ENCODE results near the gene ROR1. TPM values are rescaled to one million over a fixed set of nuclear protein-coding genes. Genes with fewer than 3 reads are reported as not detected.

ROR1 gene
- total RNA-seq, 1 experiment from 2014 or later: 56.3 TPM

GRCh38 chr1:63731117-63732043, 42.4 kb upstream of the ROR1 start (continued):
- peak; percentile 92 for TF ChIP-seq GTF2I (CRISPR knock-in tag; conservative IDR thresholded peaks at IDR 0.05)
- TF ChIP-seq, protein P1, sequence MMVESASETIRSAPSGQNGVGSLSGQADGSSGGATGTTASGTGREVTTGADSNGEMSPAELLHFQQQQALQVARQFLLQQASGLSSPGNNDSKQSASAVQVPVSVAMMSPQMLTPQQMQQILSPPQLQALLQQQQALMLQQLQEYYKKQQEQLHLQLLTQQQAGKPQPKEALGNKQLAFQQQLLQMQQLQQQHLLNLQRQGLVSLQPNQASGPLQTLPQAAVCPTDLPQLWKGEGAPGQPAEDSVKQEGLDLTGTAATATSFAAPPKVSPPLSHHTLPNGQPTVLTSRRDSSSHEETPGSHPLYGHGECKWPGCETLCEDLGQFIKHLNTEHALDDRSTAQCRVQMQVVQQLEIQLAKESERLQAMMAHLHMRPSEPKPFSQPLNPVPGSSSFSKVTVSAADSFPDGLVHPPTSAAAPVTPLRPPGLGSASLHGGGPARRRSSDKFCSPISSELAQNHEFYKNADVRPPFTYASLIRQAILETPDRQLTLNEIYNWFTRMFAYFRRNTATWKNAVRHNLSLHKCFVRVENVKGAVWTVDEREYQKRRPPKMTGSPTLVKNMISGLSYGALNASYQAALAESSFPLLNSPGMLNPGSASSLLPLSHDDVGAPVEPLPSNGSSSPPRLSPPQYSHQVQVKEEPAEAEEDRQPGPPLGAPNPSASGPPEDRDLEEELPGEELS (CRISPR knock-in tag; IDR thresholded peaks at IDR 0.05): no peak
- TF ChIP-seq MYBL2 (CRISPR knock-in tag; IDR thresholded peaks at IDR 0.05): 0 out of 2 replicates have a peak, but pooled peaks have one; percentile 48
- TF ChIP-seq ATF1 (CRISPR knock-in tag; IDR thresholded peaks at IDR 0.05): no peak
- no peak for TF ChIP-seq IRF2 (CRISPR knock-in tag; IDR thresholded peaks at IDR 0.05; ENCODE audit: borderline replicate concordance, low read depth)
- TF ChIP-seq HMGA2 (CRISPR knock-in tag; IDR thresholded peaks at IDR 0.05): no peak
- TF ChIP-seq AFF4 (CRISPR knock-in tag; IDR thresholded peaks at IDR 0.05; ENCODE audit: borderline replicate concordance): no peak
- no peak for TF ChIP-seq GRHL2 (CRISPR knock-in tag; IDR thresholded peaks at IDR 0.05; ENCODE audit: insufficient replicate concordance, severe bottlenecking)
- TF ChIP-seq ZNF121 (CRISPR knock-in tag; IDR thresholded peaks at IDR 0.05): no peak
- TF ChIP-seq TEAD4 (CRISPR knock-in tag; IDR thresholded peaks at IDR 0.05): no peak; the same call in 1 of the 2 replicates
- no peak for TF ChIP-seq ZNF232 (CRISPR knock-in tag; IDR thresholded peaks at IDR 0.05)
- no peak for TF ChIP-seq ZNF671 (CRISPR knock-in tag; IDR thresholded peaks at IDR 0.05)
- no peak for TF ChIP-seq SMAD4 (CRISPR knock-in tag; IDR thresholded peaks at IDR 0.05)
- TF ChIP-seq JAZF1 (CRISPR knock-in tag; IDR thresholded peaks at IDR 0.05): no peak
- TF ChIP-seq ZNF138 (CRISPR knock-in tag; conservative IDR thresholded peaks at IDR 0.05): no peak
- no peak for TF ChIP-seq TCF7 (CRISPR knock-in tag; IDR thresholded peaks at IDR 0.05; ENCODE audit: low read depth)
- peak; percentile 64; the same call in 1 of the 2 replicates for TF ChIP-seq ETV6 (CRISPR knock-in tag; IDR thresholded peaks at IDR 0.05)
- TF ChIP-seq MXD4 (CRISPR knock-in tag; IDR thresholded peaks at IDR 0.05; ENCODE audit: borderline replicate concordance): no peak
- peak; percentile 53; the same call in 1 of the 2 replicates for TF ChIP-seq ZNF532 (CRISPR knock-in tag; IDR thresholded peaks at IDR 0.05; ENCODE audit: borderline replicate concordance)
- TF ChIP-seq TEAD1 (CRISPR knock-in tag; IDR thresholded peaks at IDR 0.05): peak; percentile 84; the same call in 1 of the 2 replicates
- no peak for TF ChIP-seq NFYB (CRISPR knock-in tag; conservative IDR thresholded peaks at IDR 0.05; ENCODE audit: low read depth)
